Neuronal stem cell (in vitro differentiated cells): ENCODE data around the gene MMP21.

Experiments used
- DNase-seq: peaks from one replicate; pipeline ENCODE4 v3.0.0-alpha.2; 2013; ENCODE audit warnings: low spot score
- H2AFZ ChIP-seq: one replicate; pipeline ENCODE4 v1.6.1; 2013; ENCODE audit warnings: mild to moderate bottlenecking, low read length, inconsistent platforms
- H2AK5ac ChIP-seq: 2 replicates; pipeline ENCODE4 v1.6.1; 2013; ENCODE audit warnings: low read depth, mild to moderate bottlenecking, inconsistent platforms, low read length, moderate library complexity, mixed read lengths
- H2BK120ac ChIP-seq: 2 replicates; pipeline ENCODE4 v1.6.1; 2013; ENCODE audit warnings: low read depth, mild to moderate bottlenecking, inconsistent platforms, low read length, moderate library complexity, mixed read lengths
- H2BK12ac ChIP-seq: one replicate; pipeline ENCODE4 v1.6.1; 2013; ENCODE audit warnings: low read length, inconsistent platforms
- H2BK15ac ChIP-seq: 2 replicates; pipeline ENCODE4 v1.6.1; 2013; ENCODE audit warnings: mild to moderate bottlenecking, low read length, inconsistent platforms, mixed read lengths
- H2BK5ac ChIP-seq: one replicate; pipeline ENCODE4 v1.6.1; 2013; ENCODE audit warnings: inconsistent platforms, mild to moderate bottlenecking, low read length, moderate library complexity
- H3K14ac ChIP-seq: one replicate; pipeline ENCODE4 v1.6.1; 2013; ENCODE audit warnings: low read length, inconsistent platforms
- H3K18ac ChIP-seq: 2 replicates; pipeline ENCODE4 v1.6.1; 2013; ENCODE audit warnings: low read length, inconsistent platforms
- H3K23ac ChIP-seq: 2 replicates; pipeline ENCODE4 v1.6.1; 2013; ENCODE audit warnings: low read depth, mild to moderate bottlenecking, mixed read lengths, low read length, inconsistent platforms; ENCODE audit not compliant: poor library complexity
- H3K27ac ChIP-seq: replicated peaks from 3 replicates; pipeline ENCODE4 v1.5.1; 2013; ENCODE audit warnings: low read length, inconsistent platforms
- H3K27me3 ChIP-seq, 3 experiments: 2 replicates each; pipeline ENCODE4 v1.6.1; 2013; ENCODE audit warnings: low read length in 3 of 3, mild to moderate bottlenecking in 2 of 3, inconsistent platforms in 1 of 3, low read depth in 1 of 3, mixed read lengths in 1 of 3, moderate library complexity in 1 of 3; ENCODE audit not compliant: control insufficient read depth in 3 of 3, insufficient read depth in 3 of 3
- H3K36me3 ChIP-seq, 2 donors: replicated peaks in 1 of 2; 2 replicates each; pipeline ENCODE4 v1.6.1; 2013; ENCODE audit warnings: low read length in 2 of 2; ENCODE audit not compliant: control insufficient read depth in 2 of 2, insufficient read depth in 2 of 2
- H3K4ac ChIP-seq: 2 replicates; pipeline ENCODE4 v1.6.1; 2013; ENCODE audit warnings: inconsistent platforms, mild to moderate bottlenecking, low read length, moderate library complexity
- H3K4me1 ChIP-seq, 2 donors: 1 replicate in 1 of 2; 2 replicates in 1 of 2; pipeline ENCODE4 v1.6.1; 2013; ENCODE audit warnings: low read length in 2 of 2, low read depth in 1 of 2; ENCODE audit not compliant: control insufficient read depth in 2 of 2, insufficient read depth in 1 of 2
- H3K4me2 ChIP-seq: one replicate; pipeline ENCODE4 v1.6.1; 2013; ENCODE audit warnings: mild to moderate bottlenecking, low read length, inconsistent platforms; ENCODE audit not compliant: insufficient read depth, poor library complexity, severe bottlenecking
- H3K4me3 ChIP-seq, 2 donors: 2 replicates each; pipeline ENCODE4 v1.5.1; 2013; ENCODE audit warnings: low read length in 2 of 2, mild to moderate bottlenecking in 2 of 2, inconsistent platforms in 1 of 2, moderate library complexity in 1 of 2
- H3K79me1 ChIP-seq: one replicate; pipeline ENCODE4 v1.6.1; 2013; ENCODE audit warnings: low read depth, mild to moderate bottlenecking, inconsistent platforms, low read length, moderate library complexity
- H3K9ac ChIP-seq: one replicate; pipeline ENCODE4 v1.6.1; 2013; ENCODE audit warnings: mild to moderate bottlenecking, low read depth, low read length, inconsistent platforms; ENCODE audit not compliant: poor library complexity
- H3K9me3 ChIP-seq, 2 donors: replicated peaks in 1 of 2; 2 replicates each; pipeline versions ENCODE3 to v1.6.1; 2013; ENCODE audit warnings: low read length in 2 of 2, mild to moderate bottlenecking in 2 of 2, inconsistent platforms in 1 of 2, low read depth in 1 of 2, mixed read lengths in 1 of 2, moderate library complexity in 1 of 2; ENCODE audit not compliant: control insufficient read depth in 2 of 2, insufficient read depth in 1 of 2
- H4K8ac ChIP-seq: one replicate; pipeline ENCODE4 v1.6.1; 2013; ENCODE audit warnings: low read depth, mild to moderate bottlenecking, inconsistent platforms, low read length, moderate library complexity
- H4K91ac ChIP-seq: one replicate; pipeline ENCODE4 v1.6.1; 2013; ENCODE audit warnings: low read length, low read depth, mild to moderate bottlenecking, inconsistent platforms; ENCODE audit not compliant: poor library complexity
- WGBS, 2 donors: extraction: QIAGEN DNeasy Blood & Tissue Kit; methylation state at CpG; one replicate each; pipeline ENCODE4 v1.1.7; 2013; ENCODE audit warnings: missing lambda C conversion rate in 2 of 2, mixed read lengths in 1 of 2; ENCODE audit not compliant: insufficient read length in 2 of 2, insufficient replicate concordance in 1 of 2; ENCODE audit errors: extremely low coverage in 2 of 2; 5-methylcytosine and 5-hydroxymethylcytosine counted together

MMP21 gene

GRCh38 chr10:125769175-125769574 is 6.4 kb downstream of the MMP21 start:
- H3K4ac ChIP-seq = no peak overlapping the region
- peaks cover 2% of the 10 kb centered on the region for H3K79me1 ChIP-seq
- H2BK15ac ChIP-seq = no peak overlapping the region
- H2AK5ac ChIP-seq = no peak overlapping the region
- H4K8ac ChIP-seq = no peak overlapping the region
- no peak overlapping the region for H3K4me2 ChIP-seq
- H3K4me3 ChIP-seq = no peak overlapping the region
- H3K9ac ChIP-seq = no peak overlapping the region
- H2AFZ ChIP-seq = no peak overlapping the region
- no peaks in the 10 kb centered on the region for H3K27me3 ChIP-seq
- H3K36me3 ChIP-seq = peaks cover 4 to 39% of the 10 kb centered on the region in 2 donors
- no peak overlapping the region for H4K91ac ChIP-seq
- H3K27ac ChIP-seq = no peak overlapping the region
- no peak overlapping the region for H3K18ac ChIP-seq
- no peak overlapping the region for H3K14ac ChIP-seq
- no peak for DNase-seq
- no peak overlapping the region for H3K23ac ChIP-seq
- H3K4me1 ChIP-seq = peaks cover 0 to 1% of the 10 kb centered on the region in 2 donors
- no peak overlapping the region for H2BK5ac ChIP-seq
- H2BK12ac ChIP-seq = no peak overlapping the region
- H2BK120ac ChIP-seq = no peak overlapping the region
- H3K9me3 ChIP-seq = no peaks in the 10 kb centered on the region
- WGBS, 2 donors = no CpG with 5 or more reads among the region's 12 CpGs

- Histone ChIP-seq H3K23ac (no peak overlapping the region), H3K79me1 (no peaks in the 10 kb centered on the region), H2AFZ (no peak overlapping the region), H3K27ac (no peak overlapping the region), H3K18ac (no peak overlapping the region), H2BK120ac (no peak overlapping the region), H3K4ac (no peak overlapping the region), H4K91ac (no peak overlapping the region), H2BK5ac (no peak overlapping the region), H2BK15ac (no peak overlapping the region), H3K14ac (no peak overlapping the region), H3K9ac (no peak overlapping the region), H3K9me3 (no peaks in the 10 kb centered on the region), H3K4me3 (no peak overlapping the region), H3K4me2 (no peak overlapping the region), H2BK12ac (no peak overlapping the region), H4K8ac (no peak overlapping the region), H3K4me1 (peaks cover 0 to 1% of the 10 kb centered on the region in 2 donors), H2AK5ac (no peak overlapping the region), H3K27me3 (no peaks in the 10 kb centered on the region), H3K36me3 (peaks cover 5 to 47% of the 10 kb centered on the region in 2 donors)
- DNase-seq = no peak
- no CpG with 5 or more reads among the region's 4 CpGs for WGBS, 2 donors
These were observed 7.3 kb downstream of the MMP21 start for GRCh38 chr10:125768219-125768855.

- no peak overlapping the region for H3K4me2 ChIP-seq
- no peak overlapping the region for H3K14ac ChIP-seq
- no peak for DNase-seq
- H2BK120ac ChIP-seq = no peak overlapping the region
- H3K23ac ChIP-seq = no peak overlapping the region
- H2AFZ ChIP-seq = no peak overlapping the region
- no peak overlapping the region for H4K8ac ChIP-seq
- H3K36me3 ChIP-seq = peaks cover 5 to 61% of the 10 kb centered on the region in 2 donors
- no CpG with 5 or more reads among the region's 4 CpGs for WGBS, 2 donors
- H3K27me3 ChIP-seq = no peaks in the 10 kb centered on the region
- H2AK5ac ChIP-seq = no peak overlapping the region
- H3K27ac ChIP-seq = no peak overlapping the region
- H3K79me1 ChIP-seq = no peaks in the 10 kb centered on the region
- no peak overlapping the region for H3K18ac ChIP-seq
- H2BK5ac ChIP-seq = no peak overlapping the region
- no peaks in the 10 kb centered on the region for H3K9me3 ChIP-seq
- peaks cover 11 to 13% of the 10 kb centered on the region in 2 donors for H3K4me1 ChIP-seq
- H2BK15ac ChIP-seq = no peak overlapping the region
- no peak overlapping the region for H3K9ac ChIP-seq
- no peak overlapping the region for H2BK12ac ChIP-seq
- H3K4ac ChIP-seq = no peak overlapping the region
- H4K91ac ChIP-seq = no peak overlapping the region
- H3K4me3 ChIP-seq = no peak overlapping the region
These were observed 9.1 kb downstream of the MMP21 start for GRCh38 chr10:125766511-125766910.

- WGBS, 2 donors = no CpG with 5 or more reads among the region's 2 CpGs
These were observed 9.8 kb downstream of the MMP21 start for GRCh38 chr10:125765835-125766234.

More at GRCh38 chr10:125765835-125766234, 9.8 kb downstream of the MMP21 start:
- Histone ChIP-seq H3K14ac (no peak overlapping the region), H2AK5ac (no peak overlapping the region), H3K27ac (no peak overlapping the region), H3K18ac (no peak overlapping the region), H4K91ac (no peak overlapping the region), H2BK5ac (no peak overlapping the region), H2BK12ac (no peak overlapping the region), H3K36me3 (peaks cover 5 to 67% of the 10 kb centered on the region in 2 donors), H2BK120ac (no peak overlapping the region), H3K23ac (no peak overlapping the region), H2BK15ac (no peak overlapping the region), H4K8ac (no peak overlapping the region), H3K9ac (no peak overlapping the region), H2AFZ (no peak overlapping the region), H3K4ac (no peak overlapping the region), H3K4me3 (no peak overlapping the region), H3K4me2 (no peak overlapping the region), H3K27me3 (no peaks in the 10 kb centered on the region), H3K4me1 (peaks cover 13 to 17% of the 10 kb centered on the region in 2 donors), H3K9me3 (no peaks in the 10 kb centered on the region), H3K79me1 (no peaks in the 10 kb centered on the region)
- no peak for DNase-seq
